GM12878 (cell line): ENCODE data around the gene MKRN1.
"Not testable (repeated sequence)": the region's sequence is repeated elsewhere in the genome, so short reads cannot be mapped to it uniquely, and the experiment has no call there.

Experiments
- CEBPB ChIP-seq, 2 experiments: fragments of 150-350 bp in 1 of 2; IDR thresholded peaks; 2 replicates each; pipeline ENCODE4 v1.6.1; 2012 to 2014; ENCODE audit warnings: low read depth in 2 of 2, low read length in 2 of 2, borderline replicate concordance in 1 of 2, inconsistent platforms in 1 of 2
- CHD1 ChIP-seq: IDR thresholded peaks from 2 replicates; pipeline ENCODE4 v1.6.1; 2012; ENCODE audit warnings: low read depth, low read length, improper control_type of control experiment
- CTCF ChIP-seq, 3 experiments: IDR thresholded peaks in 2 of 3; conservative IDR thresholded peaks in 1 of 3; 2 replicates each; pipeline ENCODE4 v1.5.1; 2011; ENCODE audit warnings: low read depth in 3 of 3, low read length in 3 of 3, mild to moderate bottlenecking in 3 of 3, control low read depth in 2 of 3, moderate library complexity in 2 of 3, inconsistent platforms in 1 of 3, mixed read lengths in 1 of 3; ENCODE audit not compliant: control insufficient read depth in 2 of 3, insufficient read depth in 1 of 3; ENCODE audit errors: extremely low read depth in 1 of 3
- EZH2 ChIP-seq: IDR thresholded peaks from 2 replicates; pipeline ENCODE4 v1.6.1; 2012; ENCODE audit warnings: low read depth, mild to moderate bottlenecking, control low read depth, inconsistent platforms, low read length, borderline replicate concordance; ENCODE audit not compliant: control insufficient read depth
- GABPA ChIP-seq: IDR thresholded peaks from 2 replicates; pipeline ENCODE4 v1.6.1; 2014; ENCODE audit warnings: antibody characterized with exemption, low read depth, mild to moderate bottlenecking, inconsistent platforms
- POLR2A ChIP-seq: IDR thresholded peaks from 2 replicates; pipeline ENCODE4 v1.6.1; 2011; ENCODE audit warnings: low read depth, mild to moderate bottlenecking, low read length
- RAD51 ChIP-seq: fragments of 450-650 bp; IDR thresholded peaks from 2 replicates; pipeline ENCODE4 v1.6.1; 2016; ENCODE audit warnings: moderate library complexity, mild to moderate bottlenecking, inconsistent platforms
- RFX5 ChIP-seq: IDR thresholded peaks from 2 replicates; pipeline ENCODE4 v1.6.1; 2011; ENCODE audit warnings: low read depth, low read length, improper control_type of control experiment
- SUZ12 ChIP-seq: fragments of 200-600 bp; sonication (generic); IDR thresholded peaks from one replicate; pipeline ENCODE4 v1.6.1; 2018; ENCODE audit warnings: antibody characterized with exemption, mild to moderate bottlenecking; ENCODE audit not compliant: unreplicated experiment
- TAF1 ChIP-seq: IDR thresholded peaks from 2 replicates; pipeline ENCODE4 v1.6.1; 2011; ENCODE audit warnings: mild to moderate bottlenecking, low read depth, low read length, borderline replicate concordance
- ZBTB11 ChIP-seq: fragments of 450-650 bp; formaldehyde crosslinking; IDR thresholded peaks from 2 replicates; pipeline ENCODE4 v1.5.0; 2022; ENCODE audit warnings: mild to moderate bottlenecking, missing genetic modification characterization
- TF ChIP-seq, protein P1 (sequence below): IDR thresholded peaks from 2 replicates; pipeline ENCODE4 v1.6.1; 2012; ENCODE audit warnings: low read depth, low read length, improper control_type of control experiment
- TF ChIP-seq, protein P2 (sequence below): IDR thresholded peaks from 2 replicates; pipeline ENCODE4 v1.6.1; 2012; ENCODE audit warnings: mild to moderate bottlenecking, low read depth, low read length
- TF ChIP-seq, protein P3 (sequence below): fragments of 150-350 bp; IDR thresholded peaks from 2 replicates; pipeline ENCODE4 v1.6.1; 2016; ENCODE audit warnings: low read depth, low read length

DNA sequence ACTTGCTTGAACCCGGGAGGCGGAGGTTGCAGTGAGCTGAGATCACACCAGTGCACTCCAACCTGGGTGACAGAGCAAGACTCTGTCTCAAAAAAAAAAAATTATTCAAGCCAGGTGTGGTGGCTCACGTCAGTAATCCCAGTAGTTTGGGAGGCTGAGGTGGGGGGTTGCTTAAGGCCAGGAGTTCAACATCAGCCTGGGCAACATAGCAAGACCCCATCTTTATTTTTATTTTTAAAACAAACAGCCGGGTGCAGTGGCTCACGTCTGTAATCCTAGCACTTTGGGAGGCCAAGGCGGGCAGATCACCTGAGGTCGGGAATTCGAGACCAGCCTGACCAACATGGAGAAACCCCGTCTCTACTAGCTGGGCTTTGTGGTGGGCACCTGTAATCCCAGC lies 63.5 kb downstream of the MKRN1 start:
- not testable (repeated sequence) for TF ChIP-seq TAF1; CEBPB (IDR thresholded peaks at IDR 0.05; ENCODE audit: borderline replicate concordance in 1 of 2, low read depth in 2 of 2, low read length in 2 of 2); ZBTB11 (CRISPR knock-in tag); CTCF (IDR thresholded peaks at IDR 0.05 in 2 of 3, conservative IDR thresholded peaks at IDR 0.05 in 1 of 3; ENCODE audit: control insufficient read depth in 2 of 3, extremely low read depth in 1 of 3, insufficient read depth in 1 of 3, low read depth in 3 of 3, low read length in 3 of 3); RFX5; CHD1; RAD51; EZH2; POLR2A; GABPA; SUZ12
- TF ChIP-seq, protein P1, sequence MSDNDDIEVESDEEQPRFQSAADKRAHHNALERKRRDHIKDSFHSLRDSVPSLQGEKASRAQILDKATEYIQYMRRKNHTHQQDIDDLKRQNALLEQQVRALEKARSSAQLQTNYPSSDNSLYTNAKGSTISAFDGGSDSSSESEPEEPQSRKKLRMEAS: not testable (repeated sequence)
- TF ChIP-seq, protein P2, sequence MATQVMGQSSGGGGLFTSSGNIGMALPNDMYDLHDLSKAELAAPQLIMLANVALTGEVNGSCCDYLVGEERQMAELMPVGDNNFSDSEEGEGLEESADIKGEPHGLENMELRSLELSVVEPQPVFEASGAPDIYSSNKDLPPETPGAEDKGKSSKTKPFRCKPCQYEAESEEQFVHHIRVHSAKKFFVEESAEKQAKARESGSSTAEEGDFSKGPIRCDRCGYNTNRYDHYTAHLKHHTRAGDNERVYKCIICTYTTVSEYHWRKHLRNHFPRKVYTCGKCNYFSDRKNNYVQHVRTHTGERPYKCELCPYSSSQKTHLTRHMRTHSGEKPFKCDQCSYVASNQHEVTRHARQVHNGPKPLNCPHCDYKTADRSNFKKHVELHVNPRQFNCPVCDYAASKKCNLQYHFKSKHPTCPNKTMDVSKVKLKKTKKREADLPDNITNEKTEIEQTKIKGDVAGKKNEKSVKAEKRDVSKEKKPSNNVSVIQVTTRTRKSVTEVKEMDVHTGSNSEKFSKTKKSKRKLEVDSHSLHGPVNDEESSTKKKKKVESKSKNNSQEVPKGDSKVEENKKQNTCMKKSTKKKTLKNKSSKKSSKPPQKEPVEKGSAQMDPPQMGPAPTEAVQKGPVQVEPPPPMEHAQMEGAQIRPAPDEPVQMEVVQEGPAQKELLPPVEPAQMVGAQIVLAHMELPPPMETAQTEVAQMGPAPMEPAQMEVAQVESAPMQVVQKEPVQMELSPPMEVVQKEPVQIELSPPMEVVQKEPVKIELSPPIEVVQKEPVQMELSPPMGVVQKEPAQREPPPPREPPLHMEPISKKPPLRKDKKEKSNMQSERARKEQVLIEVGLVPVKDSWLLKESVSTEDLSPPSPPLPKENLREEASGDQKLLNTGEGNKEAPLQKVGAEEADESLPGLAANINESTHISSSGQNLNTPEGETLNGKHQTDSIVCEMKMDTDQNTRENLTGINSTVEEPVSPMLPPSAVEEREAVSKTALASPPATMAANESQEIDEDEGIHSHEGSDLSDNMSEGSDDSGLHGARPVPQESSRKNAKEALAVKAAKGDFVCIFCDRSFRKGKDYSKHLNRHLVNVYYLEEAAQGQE: not testable (repeated sequence)
- TF ChIP-seq, protein P3, sequence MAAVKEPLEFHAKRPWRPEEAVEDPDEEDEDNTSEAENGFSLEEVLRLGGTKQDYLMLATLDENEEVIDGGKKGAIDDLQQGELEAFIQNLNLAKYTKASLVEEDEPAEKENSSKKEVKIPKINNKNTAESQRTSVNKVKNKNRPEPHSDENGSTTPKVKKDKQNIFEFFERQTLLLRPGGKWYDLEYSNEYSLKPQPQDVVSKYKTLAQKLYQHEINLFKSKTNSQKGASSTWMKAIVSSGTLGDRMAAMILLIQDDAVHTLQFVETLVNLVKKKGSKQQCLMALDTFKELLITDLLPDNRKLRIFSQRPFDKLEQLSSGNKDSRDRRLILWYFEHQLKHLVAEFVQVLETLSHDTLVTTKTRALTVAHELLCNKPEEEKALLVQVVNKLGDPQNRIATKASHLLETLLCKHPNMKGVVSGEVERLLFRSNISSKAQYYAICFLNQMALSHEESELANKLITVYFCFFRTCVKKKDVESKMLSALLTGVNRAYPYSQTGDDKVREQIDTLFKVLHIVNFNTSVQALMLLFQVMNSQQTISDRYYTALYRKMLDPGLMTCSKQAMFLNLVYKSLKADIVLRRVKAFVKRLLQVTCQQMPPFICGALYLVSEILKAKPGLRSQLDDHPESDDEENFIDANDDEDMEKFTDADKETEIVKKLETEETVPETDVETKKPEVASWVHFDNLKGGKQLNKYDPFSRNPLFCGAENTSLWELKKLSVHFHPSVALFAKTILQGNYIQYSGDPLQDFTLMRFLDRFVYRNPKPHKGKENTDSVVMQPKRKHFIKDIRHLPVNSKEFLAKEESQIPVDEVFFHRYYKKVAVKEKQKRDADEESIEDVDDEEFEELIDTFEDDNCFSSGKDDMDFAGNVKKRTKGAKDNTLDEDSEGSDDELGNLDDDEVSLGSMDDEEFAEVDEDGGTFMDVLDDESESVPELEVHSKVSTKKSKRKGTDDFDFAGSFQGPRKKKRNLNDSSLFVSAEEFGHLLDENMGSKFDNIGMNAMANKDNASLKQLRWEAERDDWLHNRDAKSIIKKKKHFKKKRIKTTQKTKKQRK: not testable (repeated sequence)
